GM21576 (cell line): ENCODE results near the gene GGTLC3.
"Not testable (repeated sequence)": the region's sequence is repeated elsewhere in the genome, so short reads cannot be mapped to it uniquely, and the experiment has no call there.

ENCODE experiments used
- ATAC-seq: cut with Tn5 transposase; IDR thresholded peaks from one replicate; pipeline ENCODE4 v1.9.1; 2021; ENCODE audit warnings: mild to moderate bottlenecking, moderate library complexity; ENCODE audit not compliant: unreplicated experiment

The GGTLC3 gene

DNA sequence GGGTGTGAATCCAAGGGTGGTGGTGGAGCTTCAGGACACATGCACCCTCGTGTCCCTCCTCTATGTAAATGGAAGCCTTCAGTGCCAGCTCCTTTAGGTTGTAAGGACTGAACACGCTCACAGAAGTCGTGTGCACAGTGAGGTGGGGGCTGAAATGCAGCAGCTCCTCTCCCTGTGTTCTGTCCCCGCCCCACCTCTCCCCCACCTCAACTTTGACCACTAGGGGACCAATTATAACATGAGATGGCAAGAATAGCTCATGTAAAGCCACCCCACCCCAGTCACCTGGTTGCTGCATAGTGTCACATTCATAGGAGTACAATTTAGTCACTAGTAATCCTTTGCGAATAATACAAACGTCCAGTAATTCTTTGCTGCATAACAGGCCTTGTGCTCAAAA is 4.8 kb upstream of the GGTLC3 start:
- ATAC-seq, result not testable (repeated sequence)

DNA sequence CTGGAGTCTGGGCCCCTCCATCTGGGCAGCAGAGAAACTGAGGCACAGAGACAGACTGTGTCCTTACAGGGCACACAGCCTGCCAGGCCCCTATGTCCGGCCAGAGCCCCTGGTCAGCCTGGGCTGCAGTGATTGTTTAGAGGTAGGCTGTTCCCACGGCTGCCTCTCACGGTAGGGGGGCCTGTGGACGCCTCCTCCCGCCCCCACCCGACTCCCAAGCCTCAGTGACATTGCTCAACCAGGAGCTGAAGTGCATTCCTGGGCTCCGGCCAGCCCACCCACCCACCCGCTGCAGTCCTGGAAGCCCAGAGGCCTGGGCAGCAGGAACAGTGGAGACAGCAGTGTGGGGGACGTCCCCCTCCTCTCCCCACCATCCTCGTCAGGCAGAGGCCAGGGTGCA is 4.5 kb downstream of the GGTLC3 start:
- ATAC-seq, result not testable (repeated sequence)

DNA sequence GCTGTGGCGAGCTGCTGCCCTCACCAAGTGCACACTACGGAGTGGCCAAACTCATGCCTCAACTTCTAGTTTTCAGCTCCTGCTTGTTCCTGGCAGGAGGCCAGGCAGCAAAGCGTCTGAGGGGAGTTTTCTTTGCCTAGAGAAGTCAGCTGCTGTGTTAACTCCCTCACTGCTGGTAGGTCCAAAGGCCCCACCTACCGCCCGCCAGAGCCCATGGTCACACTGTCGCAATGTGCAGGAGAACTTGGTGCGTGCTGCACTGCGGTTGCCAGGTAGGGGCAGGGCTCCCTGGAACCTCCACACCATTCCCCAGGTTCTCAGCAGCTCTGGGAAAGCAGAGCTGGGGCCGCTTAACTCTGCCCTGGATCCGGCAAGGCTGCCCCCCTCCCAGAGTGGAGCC is 5.6 kb downstream of the GGTLC3 start:
- not testable (repeated sequence) for ATAC-seq

DNA sequence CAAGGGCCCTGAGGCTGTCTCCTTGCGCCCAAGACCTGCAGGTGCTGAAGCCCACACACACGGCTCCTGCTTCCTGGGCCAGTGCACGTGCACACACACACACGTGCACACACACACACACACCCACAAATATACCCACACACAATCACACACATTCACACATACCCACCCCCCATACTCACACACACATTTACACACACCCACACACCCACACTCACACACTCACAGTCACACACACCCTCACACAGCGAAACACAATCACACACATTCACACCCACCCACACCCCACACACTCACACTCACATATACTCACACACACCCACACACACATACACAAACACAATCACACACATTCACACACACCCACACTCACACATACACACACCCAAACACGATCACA is 6.6 kb downstream of the GGTLC3 start:
- ATAC-seq, result not testable (repeated sequence)

DNA sequence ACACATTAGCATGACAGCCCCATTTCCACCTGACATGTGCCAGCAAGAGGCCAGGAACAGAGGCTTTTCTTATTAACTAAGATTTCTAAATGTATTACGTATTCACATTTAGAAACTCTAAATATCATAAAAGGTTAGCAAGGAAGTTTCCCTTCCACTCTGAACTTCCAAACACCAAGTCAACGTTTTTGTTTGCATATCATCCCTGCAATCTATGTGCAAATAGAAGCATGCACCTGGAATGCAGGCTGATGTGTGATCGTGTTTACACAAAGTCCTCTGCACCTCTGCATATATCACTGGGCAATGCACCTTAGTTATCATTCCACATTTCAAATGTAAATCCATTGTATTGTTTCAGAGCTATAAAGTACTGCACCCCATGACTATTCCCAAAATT is 21.7 kb downstream of the GGTLC3 start:
- ATAC-seq, result not testable (repeated sequence)
